ENCODE measurements around the gene FBXL13. TPM values are rescaled to one million over a fixed set of nuclear protein-coding genes. Genes with fewer than 3 reads are reported as not detected.

Gene FBXL13
- total and polyA plus RNA-seq, 4 experiments from 2014 or later, result 0.10 to 2.2 (median 0.49) TPM; not detected in 1

DNA sequence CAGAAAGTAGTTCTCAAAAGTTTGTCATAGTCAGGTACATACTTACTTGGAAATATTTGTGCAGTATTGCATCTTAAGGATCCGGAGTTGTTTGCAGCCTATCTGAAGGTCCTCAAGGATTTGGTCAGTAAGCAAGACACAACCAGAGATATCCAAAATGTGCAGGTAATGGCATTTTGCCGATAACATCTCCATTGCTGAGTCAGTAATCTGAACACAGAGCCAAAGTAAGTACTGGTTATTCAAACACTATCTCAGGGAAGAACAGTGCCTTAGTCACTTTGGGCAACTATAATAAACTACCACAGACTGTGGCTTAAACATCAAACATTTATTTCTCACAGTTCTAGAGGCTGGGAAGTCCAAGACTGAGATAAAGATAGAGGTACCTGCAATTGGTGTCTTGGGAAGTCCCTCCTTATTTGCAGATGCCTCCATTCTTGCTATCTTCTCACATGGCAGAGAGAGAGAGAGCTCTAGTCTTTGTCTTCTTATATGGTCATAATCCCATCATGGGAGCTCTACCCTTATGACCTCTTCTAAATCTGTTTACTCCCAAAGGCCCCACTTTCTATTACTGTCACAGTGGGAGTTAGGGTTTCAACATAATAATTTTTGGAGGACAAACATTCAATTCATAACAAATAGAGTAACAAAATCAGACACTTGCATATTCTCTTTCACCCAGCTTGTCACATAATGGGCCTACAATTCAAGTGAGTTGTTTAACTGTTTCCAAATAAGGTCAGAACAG, 252.4 kb downstream of the FBXL13 start:
- Histone ChIP-seq H3K27ac (ENCODE audit: low read depth, low read length) (no peak overlapping the region), H3K9me3 (ENCODE audit: control insufficient read depth in 1 of 2, low read length in 2 of 2) (no peaks in the 10 kb centered on the region), H3K27me3 (ENCODE audit: insufficient read depth, low read length) (no peaks in the 10 kb centered on the region), H3K36me3 (ENCODE audit: insufficient read depth, low read length) (no peaks in the 10 kb centered on the region), H3K4me1 (ENCODE audit: insufficient read depth, low read length) (no peaks in the 10 kb centered on the region), H3K4me3 (ENCODE audit: low read length in 2 of 2) (no peak overlapping the region)
- ChIA-PET CTCF (ENCODE audit: partially characterized antibody) (interaction anchor here (1.0 kb wide), 1 partner anchor 11 kb away, joined by 3 read pairs; no protein-coding TSS in a partner anchor), POLR2A (ENCODE audit: partially characterized antibody) (no interaction called here)
- Mint-ChIP-seq H3K27me3 (no peaks in the 10 kb centered on the region), H3K4me3 (no peak overlapping the region), H3K27ac (no peak overlapping the region), H3K9me3 (peaks cover 0 to 2% (median 0%) of the 10 kb centered on the region in 8 donors), H3K4me1 (no peaks in the 10 kb centered on the region), H3K36me3 (peaks cover 13 to 29% of the 10 kb centered on the region in 2 donors)
- no peak for DNase-seq
- intact Hi-C loops (cut with micrococcal nuclease), result no loop called here

DNA sequence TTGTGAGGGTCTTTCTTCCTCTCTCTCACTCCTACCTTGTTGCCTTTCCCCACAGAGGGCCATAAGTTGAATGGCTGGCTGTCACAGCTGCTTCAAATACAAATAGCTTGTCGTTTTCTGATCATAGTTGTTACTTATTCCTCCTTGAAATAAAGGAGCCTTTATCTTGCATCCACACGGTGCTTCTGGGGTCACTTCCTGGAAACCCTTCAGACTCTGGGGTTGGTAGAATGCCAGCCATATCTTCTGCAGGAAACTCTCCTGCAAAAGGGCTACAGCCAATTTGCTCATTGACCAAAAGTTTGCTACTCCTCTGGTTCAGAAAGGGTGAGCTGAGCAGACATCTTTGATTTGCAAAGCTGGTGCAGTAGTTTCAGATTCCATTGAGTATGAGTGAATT, 255.4 kb downstream of the FBXL13 start:
- Mint-ChIP-seq H3K4me3 (no peak overlapping the region), H3K9me3 (no peaks in the 10 kb centered on the region), H3K4me1 (no peaks in the 10 kb centered on the region), H3K27me3 (no peaks in the 10 kb centered on the region), H3K36me3 (peaks cover 7 to 32% of the 10 kb centered on the region in 2 donors), H3K27ac (peak overlapping the region in 1 of 7 donors; percentile 3)
- Histone ChIP-seq H3K4me3 (ENCODE audit: low read length in 2 of 2) (no peak overlapping the region), H3K27me3 (ENCODE audit: insufficient read depth, low read length) (no peaks in the 10 kb centered on the region), H3K36me3 (ENCODE audit: insufficient read depth, low read length) (no peaks in the 10 kb centered on the region), H3K9me3 (ENCODE audit: control insufficient read depth in 1 of 2, low read length in 2 of 2) (no peaks in the 10 kb centered on the region), H3K4me1 (ENCODE audit: insufficient read depth, low read length) (no peaks in the 10 kb centered on the region), H3K27ac (ENCODE audit: low read depth, low read length) (no peak overlapping the region)
- ChIA-PET CTCF (ENCODE audit: partially characterized antibody) (no interaction called here), POLR2A (ENCODE audit: partially characterized antibody) (no interaction called here)
- intact Hi-C loops (cut with micrococcal nuclease), result no loop called here
- no peak for DNase-seq

- Mint-ChIP-seq H3K27ac (no peak overlapping the region), H3K4me1 (no peaks in the 10 kb centered on the region), H3K9me3 (no peaks in the 10 kb centered on the region), H3K4me3 (no peak overlapping the region), H3K27me3 (no peaks in the 10 kb centered on the region), H3K36me3 (peaks cover 2 to 40% of the 10 kb centered on the region in 2 donors)
- intact Hi-C loops (cut with micrococcal nuclease), result no loop called here
- DNase-seq, result no peak
- no peak overlapping the region for H3K27ac ChIP-seq (ENCODE audit: low read depth, low read length)
- ChIA-PET POLR2A (ENCODE audit: partially characterized antibody) (no interaction called here), CTCF (ENCODE audit: partially characterized antibody) (interaction anchor here (0.5 kb wide), 1 partner anchor 597 kb away, joined by 4 read pairs; no protein-coding TSS in a partner anchor)
- H3K27me3 ChIP-seq (ENCODE audit: insufficient read depth, low read length), result no peaks in the 10 kb centered on the region
- no peaks in the 10 kb centered on the region for H3K4me1 ChIP-seq (ENCODE audit: insufficient read depth, low read length)
- no peaks in the 10 kb centered on the region for H3K9me3 ChIP-seq (ENCODE audit: control insufficient read depth in 1 of 2, low read length in 2 of 2)
- no peak overlapping the region for H3K4me3 ChIP-seq (ENCODE audit: low read length in 2 of 2)
- H3K36me3 ChIP-seq (ENCODE audit: insufficient read depth, low read length), result no peaks in the 10 kb centered on the region
Observed at GRCh38 chr7:102817616-102818573, 256.7 kb downstream of the FBXL13 start.

DNA sequence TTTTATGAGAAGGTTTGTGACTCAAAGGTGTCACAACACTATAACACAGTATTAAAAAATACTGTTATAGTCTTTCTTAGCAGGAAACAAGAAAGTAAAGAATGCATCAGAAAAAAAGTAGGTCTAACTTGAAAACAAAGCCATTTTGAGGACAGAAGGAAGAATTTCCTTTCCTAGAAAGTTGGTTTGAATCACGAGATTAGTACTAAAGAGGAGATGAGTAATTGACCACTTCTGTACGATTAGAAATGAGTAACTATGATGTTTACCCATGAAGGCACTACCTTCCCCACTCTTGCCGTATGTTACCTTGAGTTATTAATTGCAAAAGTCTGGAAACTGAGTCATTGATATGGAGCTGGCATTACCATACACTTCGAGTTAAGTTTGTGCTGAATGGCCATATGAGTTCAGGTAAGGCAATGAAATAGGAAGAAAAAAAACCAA, 260.5 kb downstream of the FBXL13 start:
- Mint-ChIP-seq H3K4me3 (no peak overlapping the region), H3K4me1 (no peaks in the 10 kb centered on the region), H3K27me3 (no peaks in the 10 kb centered on the region), H3K36me3 (peaks cover 4 to 26% of the 10 kb centered on the region in 2 donors), H3K9me3 (no peaks in the 10 kb centered on the region), H3K27ac (no peak overlapping the region)
- Histone ChIP-seq H3K4me3 (ENCODE audit: low read length in 2 of 2) (no peak overlapping the region), H3K4me1 (ENCODE audit: insufficient read depth, low read length) (no peaks in the 10 kb centered on the region), H3K36me3 (ENCODE audit: insufficient read depth, low read length) (no peaks in the 10 kb centered on the region), H3K27me3 (ENCODE audit: insufficient read depth, low read length) (no peaks in the 10 kb centered on the region), H3K27ac (ENCODE audit: low read depth, low read length) (no peak overlapping the region), H3K9me3 (ENCODE audit: control insufficient read depth in 1 of 2, low read length in 2 of 2) (no peaks in the 10 kb centered on the region)
- intact Hi-C loops (cut with micrococcal nuclease), result no loop called here
- POLR2A ChIA-PET (ENCODE audit: partially characterized antibody), result no interaction called here
- DNase-seq, result no peak
- CTCF ChIA-PET (ENCODE audit: partially characterized antibody), result no interaction called here

DNA sequence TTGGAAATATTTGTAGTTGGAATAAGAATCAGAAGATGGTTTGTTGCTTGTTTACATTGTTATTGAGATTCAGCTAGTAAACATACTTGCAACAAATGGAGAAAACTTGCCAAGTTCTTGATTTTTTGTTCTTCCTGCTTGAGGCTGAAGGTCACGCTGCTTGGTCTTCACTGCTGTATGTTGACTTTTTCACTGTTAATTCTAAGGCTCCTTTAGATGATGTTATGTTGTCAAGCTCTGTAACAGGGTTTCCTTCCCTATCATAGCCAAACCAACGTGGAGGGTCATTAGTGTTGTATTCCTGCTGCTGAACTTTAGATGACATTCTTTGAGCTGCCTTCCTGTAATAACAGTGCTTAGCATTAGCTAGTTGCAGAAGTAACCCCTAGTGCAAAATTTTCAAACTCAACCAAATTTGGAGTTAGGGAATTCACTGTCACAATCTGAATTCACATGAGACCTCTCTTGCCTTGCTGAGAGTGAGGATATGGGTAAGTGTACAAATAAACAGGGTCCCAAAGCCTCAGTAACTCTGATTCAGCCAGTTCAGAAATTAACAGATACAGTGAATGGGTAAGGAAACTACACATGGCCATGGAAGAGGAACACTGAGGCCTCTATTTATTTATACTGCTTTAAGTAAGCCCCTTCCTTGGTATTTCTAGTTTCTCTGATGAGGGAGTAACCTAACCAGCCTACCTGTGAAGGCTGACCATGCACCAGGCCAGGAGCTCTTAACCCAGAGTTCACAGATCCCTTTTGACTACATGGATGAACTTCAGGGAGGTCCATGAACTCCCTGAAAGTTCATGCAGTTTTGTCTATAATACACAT, 261.2 kb downstream of the FBXL13 start:
- peaks cover 4 to 28% of the 10 kb centered on the region in 2 donors for H3K36me3 Mint-ChIP-seq
- no peaks in the 10 kb centered on the region for H3K4me1 Mint-ChIP-seq
- no peaks in the 10 kb centered on the region for H3K9me3 ChIP-seq (ENCODE audit: control insufficient read depth in 1 of 2, low read length in 2 of 2)
- no peaks in the 10 kb centered on the region for H3K4me1 ChIP-seq (ENCODE audit: insufficient read depth, low read length)
- no peaks in the 10 kb centered on the region for H3K27me3 ChIP-seq (ENCODE audit: insufficient read depth, low read length)
- no peak overlapping the region for H3K4me3 Mint-ChIP-seq
- no peaks in the 10 kb centered on the region for H3K36me3 ChIP-seq (ENCODE audit: insufficient read depth, low read length)
- H3K27ac Mint-ChIP-seq, result no peak overlapping the region
- H3K27me3 Mint-ChIP-seq, result no peaks in the 10 kb centered on the region
- DNase-seq, result no peak
- no peak overlapping the region for H3K27ac ChIP-seq (ENCODE audit: low read depth, low read length)
- intact Hi-C loops (cut with micrococcal nuclease), result no loop called here
- no peaks in the 10 kb centered on the region for H3K9me3 Mint-ChIP-seq
- CTCF ChIA-PET (ENCODE audit: partially characterized antibody), result no interaction called here
- H3K4me3 ChIP-seq (ENCODE audit: low read length in 2 of 2), result no peak overlapping the region
- POLR2A ChIA-PET (ENCODE audit: partially characterized antibody), result no interaction called here

DNA sequence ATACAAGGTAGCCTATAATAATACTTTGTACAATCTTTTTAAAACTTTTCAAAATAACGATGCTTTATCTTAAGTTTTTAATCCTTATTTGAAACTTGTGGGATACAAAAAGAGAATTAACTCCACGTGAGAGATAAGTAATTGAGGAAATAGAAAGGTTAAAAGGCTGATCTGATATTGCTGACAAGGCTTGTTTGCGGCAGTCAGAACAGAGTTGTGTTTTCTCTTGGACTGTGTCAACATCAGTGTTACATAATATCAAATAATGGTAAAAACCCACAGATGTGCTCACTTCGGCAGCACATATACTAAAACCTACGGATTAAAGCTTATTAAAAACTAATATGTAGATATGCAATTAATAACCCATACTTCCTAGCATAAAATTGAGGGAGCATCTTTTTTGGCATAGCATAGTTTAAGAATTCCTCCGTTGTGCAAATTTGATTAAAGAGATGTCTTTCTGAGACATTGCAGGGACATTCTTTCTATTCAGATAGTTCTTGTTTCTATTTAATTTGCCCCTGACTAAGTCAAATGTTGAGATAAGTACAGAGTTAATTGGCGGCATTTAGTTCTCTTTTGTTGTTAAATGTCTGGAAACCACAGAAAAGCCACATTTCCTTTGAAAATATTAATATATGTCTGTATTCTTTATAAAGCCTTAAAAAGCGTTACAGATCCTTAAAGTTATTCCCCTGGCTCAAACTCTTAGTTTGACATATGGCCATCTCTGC, 262.5 kb downstream of the FBXL13 start:
- CTCF ChIA-PET (ENCODE audit: partially characterized antibody), result no interaction called here
- H3K27ac Mint-ChIP-seq, result no peak overlapping the region

More for the DNA sequence above, 262.5 kb downstream of the FBXL13 start:
- no peak overlapping the region for H3K4me3 ChIP-seq (ENCODE audit: low read length in 2 of 2)
- no peaks in the 10 kb centered on the region for H3K27me3 Mint-ChIP-seq
- H3K36me3 Mint-ChIP-seq, result peaks cover 4 to 22% of the 10 kb centered on the region in 2 donors
- no peaks in the 10 kb centered on the region for H3K9me3 Mint-ChIP-seq
- POLR2A ChIA-PET (ENCODE audit: partially characterized antibody), result no interaction called here
- H3K36me3 ChIP-seq (ENCODE audit: insufficient read depth, low read length), result no peaks in the 10 kb centered on the region
- no peak for DNase-seq
- H3K27me3 ChIP-seq (ENCODE audit: insufficient read depth, low read length), result no peaks in the 10 kb centered on the region
- no peak overlapping the region for H3K27ac ChIP-seq (ENCODE audit: low read depth, low read length)
- H3K4me1 ChIP-seq (ENCODE audit: insufficient read depth, low read length), result no peaks in the 10 kb centered on the region
- intact Hi-C loops (cut with micrococcal nuclease), result no loop called here
- no peaks in the 10 kb centered on the region for H3K9me3 ChIP-seq (ENCODE audit: control insufficient read depth in 1 of 2, low read length in 2 of 2)
- H3K4me1 Mint-ChIP-seq, result no peaks in the 10 kb centered on the region
- no peak overlapping the region for H3K4me3 Mint-ChIP-seq
